ENCODE data around the gene REL. TPM values are rescaled to one million over a fixed set of nuclear protein-coding genes. Genes with fewer than 3 reads are reported as not detected.

Gene REL
- polyA plus RNA-seq, 1 experiment: 0.99 TPM

GRCh38 chr2:60843006-60843405 is 38.4 kb upstream of the REL start:
- no peak for TF ChIP-seq CTCF (IDR thresholded peaks at IDR 0.05; ENCODE audit: insufficient read depth, low read depth, low read length)
- no peaks in the 10 kb centered on the region for H3K36me3 ChIP-seq (ENCODE audit: control insufficient read depth, insufficient read depth, low read length)
- ChIA-PET CTCF (interaction anchor here (0.6 kb wide), 1 partner anchor 25 kb away, joined by 3 read pairs; no protein-coding TSS in a partner anchor), POLR2A (no interaction called here)
- no peak overlapping the region for H3K4me3 ChIP-seq (ENCODE audit: low read depth, low read length)
- no peaks in the 10 kb centered on the region; the same call in 1 of the 2 replicates for H3K27me3 ChIP-seq (ENCODE audit: control insufficient read depth, insufficient read depth, low read length)
- no peak for DNase-seq (ENCODE audit: low read depth)

GRCh38 chr2:60844105-60844504 is 37.3 kb upstream of the REL start:
- CTCF ChIA-PET: no interaction called here
- Histone ChIP-seq H3K27me3 (ENCODE audit: control insufficient read depth, insufficient read depth, low read length) (no peaks in the 10 kb centered on the region; the same call in 1 of the 2 replicates), H3K4me3 (ENCODE audit: low read depth, low read length) (no peak overlapping the region), H3K36me3 (ENCODE audit: control insufficient read depth, insufficient read depth, low read length) (no peaks in the 10 kb centered on the region)
- POLR2A ChIA-PET: no interaction called here
- no peak for DNase-seq (ENCODE audit: low read depth)
- no peak for TF ChIP-seq CTCF (IDR thresholded peaks at IDR 0.05; ENCODE audit: insufficient read depth, low read depth, low read length)

- no peaks in the 10 kb centered on the region for H3K36me3 ChIP-seq (ENCODE audit: control insufficient read depth, insufficient read depth, low read length)
- no peak overlapping the region for H3K4me3 ChIP-seq (ENCODE audit: low read depth, low read length)
- ChIA-PET POLR2A (no interaction called here), CTCF (no interaction called here)
- no peak for DNase-seq (ENCODE audit: low read depth)
- TF ChIP-seq CTCF (IDR thresholded peaks at IDR 0.05; ENCODE audit: insufficient read depth, low read depth, low read length): no peak
- no peaks in the 10 kb centered on the region for H3K27me3 ChIP-seq (ENCODE audit: control insufficient read depth, insufficient read depth, low read length)
These were observed 33.5 kb upstream of the REL start for GRCh38 chr2:60847854-60848253.

GRCh38 chr2:60849187-60849586 is 32.2 kb upstream of the REL start:
- Histone ChIP-seq H3K4me3 (ENCODE audit: low read depth, low read length) (no peak overlapping the region), H3K36me3 (ENCODE audit: control insufficient read depth, insufficient read depth, low read length) (no peaks in the 10 kb centered on the region), H3K27me3 (ENCODE audit: control insufficient read depth, insufficient read depth, low read length) (no peaks in the 10 kb centered on the region)
- CTCF ChIA-PET: interaction anchor here (0.6 kb wide), 1 partner anchor 11 kb away, joined by 4 read pairs; no protein-coding TSS in a partner anchor
- POLR2A ChIA-PET: interaction anchor here (0.6 kb wide), 1 partner anchor 33 kb away, joined by 5 read pairs; no protein-coding TSS in a partner anchor
- no peak for TF ChIP-seq CTCF (IDR thresholded peaks at IDR 0.05; ENCODE audit: insufficient read depth, low read depth, low read length)
- no peak for DNase-seq (ENCODE audit: low read depth)

GRCh38 chr2:60852282-60852860 is 29.0 kb upstream of the REL start:
- ChIA-PET CTCF (interaction anchor here (1.6 kb wide), 1 partner anchor 23 kb away, joined by 3 read pairs; no protein-coding TSS in a partner anchor), POLR2A (no interaction called here)
- Histone ChIP-seq H3K36me3 (ENCODE audit: control insufficient read depth, insufficient read depth, low read length) (no peaks in the 10 kb centered on the region), H3K27me3 (ENCODE audit: control insufficient read depth, insufficient read depth, low read length) (no peaks in the 10 kb centered on the region), H3K4me3 (ENCODE audit: low read depth, low read length) (no peak overlapping the region)
- DNase-seq (ENCODE audit: low read depth): no peak
- TF ChIP-seq CTCF (IDR thresholded peaks at IDR 0.05; ENCODE audit: insufficient read depth, low read depth, low read length): no peak
